GM12878 (cell line): Measurements from ENCODE around the gene GRK5. TPM values are rescaled to one million over a fixed set of nuclear protein-coding genes. Genes with fewer than 3 reads are reported as not detected.

Experiments
- ATF7 ChIP-seq: fragments of 450-650 bp; IDR thresholded peaks from 2 replicates; pipeline ENCODE4 v1.6.1; 2016; ENCODE audit warnings: low read depth, mild to moderate bottlenecking
- BACH1 ChIP-seq: fragments of 450-650 bp; IDR thresholded peaks from 2 replicates; pipeline ENCODE4 v1.6.1; 2017; ENCODE audit warnings: mild to moderate bottlenecking, borderline replicate concordance
- EP300 ChIP-seq, 2 experiments: fragments of 150-350 bp in 1 of 2; IDR thresholded peaks; 2 replicates each; pipeline ENCODE4 v1.6.1; 2011 to 2012; ENCODE audit warnings: low read depth in 2 of 2, low read length in 2 of 2, borderline replicate concordance in 1 of 2, improper control_type of control experiment in 1 of 2, inconsistent platforms in 1 of 2; ENCODE audit not compliant: control insufficient read depth in 1 of 2
- IKZF1 ChIP-seq: fragments of 450-650 bp; conservative IDR thresholded peaks from 2 replicates; pipeline ENCODE4 v1.6.1; 2017; ENCODE audit warnings: antibody characterized with exemption, mild to moderate bottlenecking
- MTA3 ChIP-seq: IDR thresholded peaks from 2 replicates; pipeline ENCODE4 v1.6.1; 2012; ENCODE audit warnings: low read length, inconsistent platforms, borderline replicate concordance
- PAX5 ChIP-seq: IDR thresholded peaks from 2 replicates; pipeline ENCODE4 v1.6.1; 2011; ENCODE audit warnings: low read depth, low read length, borderline replicate concordance
- SP1 ChIP-seq: IDR thresholded peaks from one replicate; pipeline ENCODE4 v1.6.1; 2011; ENCODE audit warnings: low read depth, low read length
- TCF12 ChIP-seq: IDR thresholded peaks from 2 replicates; pipeline ENCODE4 v1.6.1; 2011; ENCODE audit warnings: low read depth, mild to moderate bottlenecking, low read length
- ZBED1 ChIP-seq: IDR thresholded peaks from 2 replicates; pipeline ENCODE4 v1.6.1; 2016; ENCODE audit warnings: borderline replicate concordance
- polyA plus RNA-seq, 11 experiments: library from polyadenylated mRNA; depleted of rRNA in 4 of 11; unstranded in 6 of 11; stranded (reverse) in 5 of 11; fragments of >200 nt; fragmentation: Nextera tagmentation in 4 of 11; fragmentation: Illumina TruSeq in 1 of 11; extraction: Ambion mirVana in 4 of 11; extraction: Trizol in 1 of 11; gene quantifications; 1 replicate in 1 of 11; 2 replicates in 10 of 11; pipeline versions ENCODE4 v1.2.1 to v1.2.3, GENCODE V29; 2011 to 2016; ENCODE audit warnings: inconsistent platforms in 2 of 11, missing spikeins in 2 of 11, low read depth in 1 of 11
- total RNA-seq, 4 experiments: library from RNA; depleted of rRNA in 3 of 4; stranded (reverse); fragments of >200 nt in 3 of 4; fragmentation: Illumina TruSeq in 1 of 4; extraction: Trizol in 1 of 4; gene quantifications; 2 replicates each; pipeline versions ENCODE4 v1.2.1 to v1.2.3, GENCODE V29; 2013 to 2021
- TF ChIP-seq, protein P1 (sequence below): fragments of 150-350 bp; IDR thresholded peaks from 2 replicates; pipeline ENCODE4 v1.6.1; 2014; ENCODE audit warnings: mild to moderate bottlenecking, low read depth, low read length
- TF ChIP-seq, protein P2 (sequence below): fragments of 450-650 bp; IDR thresholded peaks from 2 replicates; pipeline ENCODE4 v1.6.1; 2017; ENCODE audit warnings: borderline replicate concordance

GRK5 gene
- total and polyA plus RNA-seq, 10 of the 15 experiments (the other 5 are each of a cell fraction or from before 2014, with no cell fraction given), result 0.11 to 22.1 (median 10.0) TPM

DNA sequence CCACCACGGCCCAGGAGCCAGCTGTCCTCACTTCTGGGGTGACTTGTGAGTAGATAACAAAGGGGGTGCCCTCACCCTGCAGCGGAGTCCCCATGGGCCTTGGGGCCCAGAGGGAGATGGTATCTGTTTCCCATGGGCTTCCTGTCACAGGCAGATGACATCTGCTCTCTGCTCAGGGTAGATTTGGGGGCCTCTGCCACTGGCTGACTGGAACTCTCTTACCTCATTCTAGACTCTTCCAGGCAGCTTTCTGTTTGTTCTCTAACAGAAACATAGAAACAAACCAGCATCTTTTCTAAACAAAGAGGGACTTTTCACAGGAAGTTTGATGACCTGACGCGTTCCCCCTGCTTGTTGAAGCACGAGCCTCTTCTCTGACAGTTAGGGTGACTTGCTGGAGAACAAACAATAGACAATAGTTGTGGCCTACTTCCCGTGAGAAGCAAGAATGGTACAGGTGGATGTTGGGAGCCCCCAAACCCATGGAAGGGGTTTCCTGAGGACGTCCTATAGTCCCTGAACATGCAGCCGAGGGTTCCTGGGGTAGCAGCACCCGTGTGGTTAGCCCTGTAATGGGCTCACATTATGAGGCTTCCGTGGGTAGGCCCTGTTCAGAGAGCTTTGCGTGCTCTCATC lies 61.6 kb downstream of the GRK5 start (continued):
- peak; percentile 49 to 81; a peak in 1 of 4 replicates for TF ChIP-seq EP300 (IDR thresholded peaks at IDR 0.05; ENCODE audit: borderline replicate concordance in 1 of 2, control insufficient read depth in 1 of 2, low read depth in 2 of 2, low read length in 2 of 2)
- TF ChIP-seq ZBED1, result peak; percentile 41; the same call in 1 of the 2 replicates
- TF ChIP-seq MTA3, result peak; percentile 79; the same call in 1 of the 2 replicates
- TF ChIP-seq IKZF1, result peak; percentile 53
- TF ChIP-seq, protein P1, sequence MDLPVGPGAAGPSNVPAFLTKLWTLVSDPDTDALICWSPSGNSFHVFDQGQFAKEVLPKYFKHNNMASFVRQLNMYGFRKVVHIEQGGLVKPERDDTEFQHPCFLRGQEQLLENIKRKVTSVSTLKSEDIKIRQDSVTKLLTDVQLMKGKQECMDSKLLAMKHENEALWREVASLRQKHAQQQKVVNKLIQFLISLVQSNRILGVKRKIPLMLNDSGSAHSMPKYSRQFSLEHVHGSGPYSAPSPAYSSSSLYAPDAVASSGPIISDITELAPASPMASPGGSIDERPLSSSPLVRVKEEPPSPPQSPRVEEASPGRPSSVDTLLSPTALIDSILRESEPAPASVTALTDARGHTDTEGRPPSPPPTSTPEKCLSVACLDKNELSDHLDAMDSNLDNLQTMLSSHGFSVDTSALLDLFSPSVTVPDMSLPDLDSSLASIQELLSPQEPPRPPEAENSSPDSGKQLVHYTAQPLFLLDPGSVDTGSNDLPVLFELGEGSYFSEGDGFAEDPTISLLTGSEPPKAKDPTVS, result peak; percentile 91
- peak; percentile 27; the same call in 1 of the 2 replicates for TF ChIP-seq PAX5
- TF ChIP-seq SP1, result peak; percentile 10
- 0 out of 2 replicates have a peak, but pooled peaks have one; percentile 19 for TF ChIP-seq BACH1
- TF ChIP-seq TCF12, result peak; percentile 77
- TF ChIP-seq, protein P2, sequence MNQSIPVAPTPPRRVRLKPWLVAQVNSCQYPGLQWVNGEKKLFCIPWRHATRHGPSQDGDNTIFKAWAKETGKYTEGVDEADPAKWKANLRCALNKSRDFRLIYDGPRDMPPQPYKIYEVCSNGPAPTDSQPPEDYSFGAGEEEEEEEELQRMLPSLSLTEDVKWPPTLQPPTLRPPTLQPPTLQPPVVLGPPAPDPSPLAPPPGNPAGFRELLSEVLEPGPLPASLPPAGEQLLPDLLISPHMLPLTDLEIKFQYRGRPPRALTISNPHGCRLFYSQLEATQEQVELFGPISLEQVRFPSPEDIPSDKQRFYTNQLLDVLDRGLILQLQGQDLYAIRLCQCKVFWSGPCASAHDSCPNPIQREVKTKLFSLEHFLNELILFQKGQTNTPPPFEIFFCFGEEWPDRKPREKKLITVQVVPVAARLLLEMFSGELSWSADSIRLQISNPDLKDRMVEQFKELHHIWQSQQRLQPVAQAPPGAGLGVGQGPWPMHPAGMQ, result no peak
- TF ChIP-seq ATF7, result peak; percentile 82
